HG03558 (cell line): Measurements from ENCODE around the gene SLC1A4.
A peak's percentile ranks its signal among the peaks of the same experiment; 100 is the strongest.
"Not testable (repeated sequence)": the region's sequence is repeated elsewhere in the genome, so short reads cannot be mapped to it uniquely, and the experiment has no call there.

Experiments used
- ATAC-seq: cut with Tn5 transposase; IDR thresholded peaks from one replicate; pipeline ENCODE4 v1.9.1; 2021; ENCODE audit warnings: moderate number of reproducible peaks; ENCODE audit not compliant: unreplicated experiment; ENCODE audit errors: extremely low read depth

The SLC1A4 gene

DNA sequence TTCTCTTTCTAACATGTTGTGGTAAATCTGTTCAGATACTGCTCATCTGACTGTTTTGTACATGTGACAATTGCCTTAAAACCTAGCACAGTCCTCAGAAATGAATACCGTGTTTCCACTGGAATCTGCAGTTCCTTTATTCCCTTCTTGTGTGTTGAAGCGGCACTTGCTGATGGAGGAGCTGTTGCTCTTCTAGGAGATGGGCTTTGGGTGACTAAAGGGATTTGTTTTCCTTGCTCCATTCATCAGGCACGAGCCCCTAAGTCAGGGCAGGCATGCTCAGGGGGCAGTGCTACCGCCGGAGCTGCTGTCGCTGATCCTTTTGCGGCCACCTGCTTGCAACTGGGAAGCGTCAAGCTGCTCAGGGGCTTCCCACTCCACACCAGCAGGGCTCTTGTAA, 34.5 kb downstream of the SLC1A4 start:
- ATAC-seq = no peak

DNA sequence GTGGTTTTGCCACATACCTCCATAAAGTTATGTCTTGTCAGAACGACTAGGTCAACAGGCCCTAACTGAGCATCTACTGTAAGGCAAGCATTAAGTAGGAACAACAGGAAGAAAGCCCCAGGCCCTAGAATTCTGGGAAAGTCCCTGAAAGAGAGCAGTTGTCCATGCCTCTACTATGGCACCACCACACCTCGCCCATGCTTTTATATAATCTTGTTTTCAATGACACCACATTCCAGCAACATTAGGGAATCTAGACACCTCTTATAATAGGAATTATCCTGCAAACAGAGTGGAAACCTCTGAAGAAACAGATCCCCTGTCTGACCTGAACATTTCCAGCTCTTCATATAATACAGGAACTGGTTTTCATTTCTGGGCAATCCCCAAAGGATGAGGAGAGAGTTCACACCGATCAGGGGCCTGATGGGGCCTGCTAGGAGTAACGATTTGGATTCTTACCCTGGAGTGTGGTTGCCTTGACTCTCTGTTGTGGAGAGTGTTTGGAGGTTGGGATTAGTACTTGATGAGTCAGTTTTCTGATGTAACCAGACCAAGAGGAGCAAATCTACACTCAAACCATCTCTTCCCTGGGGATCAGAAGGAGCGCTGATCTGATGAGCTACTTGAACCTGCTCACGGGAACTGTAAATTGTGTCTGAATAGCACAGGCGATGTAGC, 35.1 kb downstream of the SLC1A4 start:
- no peak for ATAC-seq

DNA sequence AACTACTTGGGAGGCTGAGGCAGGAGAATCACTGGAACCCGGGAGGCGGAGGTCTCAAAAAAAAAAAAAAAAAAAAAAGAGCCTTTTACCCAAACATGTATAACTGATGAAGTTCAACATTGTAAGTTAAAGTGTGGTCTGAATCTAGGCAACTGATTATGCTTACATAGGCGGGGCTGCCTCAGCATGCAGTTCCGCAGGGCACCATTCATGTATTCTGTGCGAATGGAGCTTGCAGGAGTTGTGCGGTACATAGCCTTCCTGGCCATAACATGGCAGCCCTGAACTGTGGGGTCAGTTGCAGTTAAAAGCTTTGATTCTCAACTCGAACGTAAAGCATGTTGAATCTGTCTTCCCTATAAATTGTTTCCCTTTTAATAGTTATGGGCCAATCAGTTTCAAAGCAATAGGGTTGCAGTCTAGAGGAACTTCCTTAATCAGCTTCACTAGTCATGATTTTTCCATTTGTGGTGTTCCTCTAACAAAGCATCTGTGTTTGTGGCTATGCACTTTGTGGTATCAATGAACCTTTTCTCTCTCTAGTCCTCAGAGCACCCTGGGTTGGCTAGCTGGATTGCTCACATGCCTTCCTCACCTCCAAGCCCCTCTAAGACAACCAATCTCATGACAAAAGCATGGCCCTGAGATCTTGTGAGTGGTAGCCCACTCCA, 36.4 kb downstream of the SLC1A4 start:
- no peak for ATAC-seq

DNA sequence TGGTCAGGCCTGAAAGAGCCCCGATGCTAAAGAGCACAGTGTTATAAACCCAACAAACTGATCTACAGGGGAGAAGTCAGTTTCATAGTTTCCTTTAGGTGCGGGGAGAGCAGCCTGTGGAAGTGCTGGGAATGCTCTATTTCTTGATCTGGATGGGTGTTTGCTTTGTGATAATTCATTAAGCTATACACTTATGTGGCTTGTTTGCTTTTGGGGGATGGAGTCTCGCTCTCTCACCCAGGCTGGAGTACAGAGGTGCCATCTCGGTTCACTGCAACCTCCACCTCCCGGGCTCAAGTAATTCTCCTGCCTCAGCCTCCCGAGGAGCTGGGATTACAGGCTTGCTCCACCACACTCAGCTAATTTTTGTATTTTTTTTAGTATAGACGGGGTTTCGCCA, 37.0 kb downstream of the SLC1A4 start:
- ATAC-seq = no peak

DNA sequence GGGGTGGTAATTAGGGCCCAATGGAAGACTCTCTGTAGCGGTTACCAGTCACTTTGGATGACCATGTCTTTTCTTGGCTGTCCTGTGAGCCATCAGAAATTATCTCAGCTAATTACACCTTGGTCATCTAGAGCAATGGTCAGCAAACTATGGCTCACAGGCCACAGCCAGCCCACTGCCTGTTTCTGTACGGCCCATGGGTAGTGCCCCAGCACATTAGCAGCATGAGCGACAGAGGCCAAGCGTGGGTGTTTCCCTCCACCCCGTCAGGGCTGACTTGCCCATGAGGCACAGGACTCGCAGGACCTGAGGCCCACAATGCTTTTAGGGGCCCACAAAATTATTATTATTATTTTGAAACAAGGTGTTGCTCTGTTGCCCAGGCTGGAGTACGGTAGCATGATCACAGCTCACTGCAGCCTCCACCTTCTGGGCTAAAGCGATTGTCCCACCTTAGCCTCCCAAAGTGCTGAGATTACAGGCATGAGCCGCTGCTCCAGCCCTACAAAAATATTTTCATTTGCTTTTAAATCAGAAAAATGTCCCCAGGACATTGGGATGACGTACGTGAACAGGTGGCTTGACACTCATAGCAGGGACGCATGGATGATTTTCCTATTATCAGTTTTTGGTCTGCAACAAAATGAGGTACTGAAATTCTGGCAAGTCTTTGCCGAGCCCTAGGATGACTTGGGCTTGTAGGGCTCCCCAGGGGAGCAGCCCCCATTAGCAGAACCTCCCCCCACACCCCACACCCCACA, 37.7 kb downstream of the SLC1A4 start:
- no peak for ATAC-seq

DNA sequence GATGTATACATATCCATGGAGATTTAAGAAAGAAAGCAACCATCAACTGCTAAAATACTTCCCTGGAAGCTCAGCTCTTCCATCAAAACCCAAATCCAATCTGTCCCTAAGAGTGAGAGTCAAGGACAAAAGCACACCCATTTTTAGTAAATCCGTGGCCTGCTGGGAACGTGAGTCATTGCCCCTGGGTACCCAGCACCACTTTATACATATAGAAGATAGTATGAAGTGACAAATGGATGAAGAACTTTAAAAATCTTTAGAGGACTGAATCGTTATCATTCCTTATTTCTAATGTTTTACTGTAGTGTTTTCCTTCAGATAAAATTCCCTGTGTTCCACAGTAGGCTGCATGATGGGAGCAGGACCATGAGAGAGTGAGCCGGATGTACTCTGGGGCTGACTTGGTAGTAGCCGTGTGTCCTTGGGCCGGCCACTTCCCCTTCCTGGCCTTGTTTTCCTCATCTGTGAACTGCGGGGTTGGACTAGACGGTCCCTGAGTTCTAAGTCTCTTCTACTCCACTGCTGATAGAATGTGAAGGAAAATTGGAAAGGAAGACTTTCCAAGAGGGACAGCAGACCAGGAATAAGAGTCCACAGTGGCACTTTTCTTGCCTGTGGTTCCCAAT, 38.5 kb downstream of the SLC1A4 start:
- no peak for ATAC-seq

DNA sequence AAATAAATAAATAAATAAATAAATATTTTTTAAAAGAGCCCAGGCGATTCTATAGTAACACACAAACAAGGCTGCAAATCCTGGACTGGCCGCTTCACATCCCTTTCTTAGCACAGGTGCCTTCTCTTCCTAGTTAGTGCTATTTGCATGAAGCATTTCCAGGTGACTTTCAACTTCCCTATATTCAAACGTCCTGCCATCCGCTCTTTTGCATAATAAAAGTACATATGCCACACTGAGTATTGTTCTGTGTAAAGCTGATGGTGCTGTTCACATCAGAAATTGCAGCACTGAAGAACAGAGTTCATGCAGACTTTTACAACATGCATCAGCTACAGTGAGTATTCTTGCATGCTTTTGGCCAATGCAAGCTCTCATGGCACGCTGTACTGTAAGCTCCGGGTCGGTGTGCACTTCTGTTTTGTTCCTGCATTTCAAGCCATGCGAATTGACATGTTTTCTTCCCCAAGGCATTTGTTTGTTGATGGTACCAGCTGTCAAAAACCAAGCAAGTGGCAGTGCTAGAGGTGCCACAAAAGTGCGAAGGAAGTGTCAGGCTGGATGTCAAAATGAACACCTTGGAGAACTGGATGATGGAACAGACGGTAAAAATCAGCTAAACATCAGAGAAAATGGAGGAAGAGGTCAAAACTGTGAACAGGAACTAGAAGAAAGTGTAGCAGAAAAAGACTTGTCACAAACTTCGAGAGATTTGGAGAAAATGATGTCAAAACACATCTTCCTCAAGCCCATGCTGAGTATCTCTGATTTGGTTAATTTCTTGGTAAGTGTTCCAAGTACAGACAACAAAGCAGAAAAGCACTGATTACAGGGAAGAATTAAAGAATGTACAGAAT, 41.5 kb downstream of the SLC1A4 start:
- ATAC-seq = no peak

DNA sequence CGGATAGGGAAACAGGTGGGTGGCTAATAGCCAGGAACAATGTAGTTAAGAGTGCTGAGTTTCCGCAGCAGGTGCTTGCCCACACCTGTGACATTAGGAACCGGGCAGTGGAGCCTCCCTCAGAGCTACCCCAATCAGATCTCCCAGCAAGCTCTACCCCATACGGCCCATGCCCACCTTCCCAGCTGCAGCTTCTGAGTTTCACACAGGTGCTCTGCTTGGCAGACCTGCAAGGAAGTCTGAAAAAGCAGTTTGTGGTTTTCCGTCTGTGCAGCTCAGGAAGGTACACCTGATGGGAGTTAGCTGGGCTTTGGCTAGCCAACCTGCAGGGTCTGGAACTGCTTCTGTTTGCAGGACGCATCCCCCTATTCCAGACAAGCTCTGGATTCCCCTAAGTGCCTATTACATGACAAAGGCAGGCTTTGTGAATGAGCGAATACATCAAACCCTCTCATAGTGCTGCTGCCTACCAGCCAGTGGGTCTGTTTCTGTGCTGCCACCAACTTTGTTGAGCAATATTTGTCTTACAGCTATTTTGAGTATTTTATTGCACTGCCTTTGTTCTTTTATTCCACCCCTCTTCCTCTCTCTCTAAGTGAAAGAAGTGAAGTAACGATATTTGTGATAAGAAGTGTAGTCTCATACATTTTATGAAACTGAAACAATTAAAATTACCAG, 42.3 kb downstream of the SLC1A4 start:
- ATAC-seq = no peak

DNA sequence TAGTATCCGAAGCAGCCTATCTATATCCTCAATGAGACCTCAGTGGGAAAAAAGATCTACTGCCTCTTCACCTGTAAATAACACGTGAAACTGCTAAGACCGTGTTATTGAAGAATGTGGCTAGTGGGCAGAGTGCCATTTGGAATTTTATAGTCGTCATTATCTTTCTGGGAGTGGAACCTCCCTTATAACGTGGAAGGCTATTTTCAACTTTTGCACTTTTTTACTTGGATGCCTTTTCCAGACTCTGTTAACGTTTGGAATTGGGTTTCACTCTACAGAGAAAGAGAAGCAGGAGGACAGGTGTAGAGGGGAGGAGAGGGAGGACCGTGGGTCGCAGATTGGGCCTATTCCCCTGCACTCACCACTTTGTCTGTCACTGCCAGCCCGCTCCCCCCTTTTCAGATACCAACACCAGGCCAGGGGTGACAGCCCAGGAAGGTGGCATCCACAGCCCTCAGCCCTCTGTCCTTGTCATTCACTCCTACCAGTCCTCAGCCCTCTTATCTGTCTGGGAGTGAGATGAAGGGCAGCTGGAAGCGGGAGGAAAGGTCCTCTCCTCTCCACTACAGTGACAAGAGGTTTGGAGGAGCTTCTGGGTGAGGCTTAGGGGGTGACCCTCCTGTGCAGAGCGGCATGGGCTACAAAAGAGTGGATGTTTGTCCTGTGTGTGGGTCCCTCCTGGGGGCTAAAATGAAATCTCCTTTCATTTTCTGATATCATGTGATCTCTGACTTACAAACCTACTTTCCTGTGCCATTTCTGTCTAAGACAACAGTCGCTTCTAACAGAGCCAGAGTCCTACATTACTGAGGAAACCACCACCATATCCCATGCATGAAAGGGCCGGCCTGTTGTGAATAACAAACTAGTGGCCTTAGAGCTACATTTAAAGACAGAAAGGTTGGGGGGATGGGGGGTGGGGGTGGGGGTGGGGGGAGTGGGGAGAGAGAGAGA, 43.1 kb downstream of the SLC1A4 start:
- no peak for ATAC-seq

DNA sequence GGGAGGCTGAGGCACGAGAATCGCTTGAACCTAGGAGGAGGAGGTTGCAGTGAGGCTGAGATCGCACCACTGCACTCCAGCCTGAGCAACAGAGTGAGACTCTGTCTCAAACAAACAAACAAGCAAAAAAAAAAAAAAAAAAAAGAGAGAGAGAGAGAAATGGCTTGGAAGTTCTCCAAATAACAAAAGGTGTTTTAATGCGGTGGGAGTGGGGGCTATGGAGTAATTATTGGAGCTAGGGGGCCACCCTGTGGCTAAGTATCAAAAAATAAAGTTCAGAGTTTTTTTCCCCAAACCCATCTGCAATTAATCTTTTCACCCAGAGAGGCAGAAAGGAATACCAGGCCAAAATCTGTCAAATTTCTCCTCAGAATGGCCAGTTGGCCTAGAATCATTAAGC, 44.0 kb downstream of the SLC1A4 start:
- no peak for ATAC-seq

DNA sequence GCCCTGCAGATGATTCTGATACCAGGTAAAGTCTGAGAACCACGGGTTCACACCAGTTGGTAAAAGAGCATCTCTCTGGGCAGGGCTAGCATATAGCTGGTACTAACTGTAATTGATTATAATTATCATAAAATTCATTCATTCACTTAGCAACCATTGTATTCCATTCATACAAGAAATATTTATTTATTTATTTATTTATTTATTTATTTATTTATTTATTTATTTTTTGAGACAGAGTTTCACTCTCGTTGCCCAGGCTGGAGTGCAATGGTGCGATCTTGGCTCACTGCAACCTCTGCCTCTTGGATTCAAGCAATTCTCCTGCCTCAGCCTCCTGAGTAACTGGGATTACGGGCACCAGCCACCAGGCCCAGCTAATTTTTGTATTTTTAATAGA, 44.5 kb downstream of the SLC1A4 start:
- ATAC-seq = not testable (repeated sequence)

DNA sequence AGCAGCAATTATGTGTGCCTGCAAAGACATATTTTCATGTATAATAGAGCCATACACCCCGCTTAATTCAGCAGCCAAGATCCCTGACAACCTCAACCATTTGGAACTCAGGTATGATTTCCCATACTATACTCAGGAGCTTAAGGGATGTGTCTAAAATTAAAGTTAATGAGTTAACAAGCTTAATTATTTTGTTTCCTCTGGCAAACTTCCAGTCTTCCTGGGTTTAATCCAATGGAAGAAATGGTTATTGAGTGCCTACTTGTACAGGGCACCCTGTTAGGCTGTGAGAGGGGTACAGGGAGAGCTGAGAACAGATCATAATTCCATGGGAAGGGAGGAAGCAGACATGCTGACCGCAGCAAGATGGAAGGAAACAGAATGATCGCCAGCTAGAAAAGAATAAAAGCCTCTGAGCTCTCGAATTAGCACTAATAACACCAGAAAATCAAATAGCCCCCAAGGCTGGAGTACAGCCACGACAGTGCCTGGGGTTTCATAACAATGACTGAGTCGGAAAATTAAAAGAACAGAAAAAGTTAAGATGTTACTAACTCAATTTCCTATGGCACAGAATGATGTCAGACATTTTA, 46.2 kb downstream of the SLC1A4 start:
- no peak for ATAC-seq

DNA sequence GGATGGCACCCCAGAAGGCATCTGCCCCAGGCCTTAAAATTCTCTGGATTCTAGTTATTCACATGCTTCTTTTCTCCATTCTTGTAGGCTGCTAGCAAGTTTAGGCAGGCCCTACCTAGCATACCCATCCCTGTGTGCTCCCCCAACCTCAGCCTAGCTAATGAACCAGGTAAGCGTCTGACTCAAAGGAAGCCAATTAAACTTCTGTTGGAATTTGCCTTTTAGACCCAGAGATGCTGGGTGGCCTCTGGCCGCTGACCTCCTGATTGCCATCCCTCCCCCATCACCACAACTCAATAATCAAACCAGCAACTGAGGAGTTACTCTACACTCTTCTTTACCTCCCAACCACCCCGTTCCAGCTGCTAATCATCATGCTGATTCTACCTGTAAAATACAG, 48.0 kb downstream of the SLC1A4 start:
- no peak for ATAC-seq

DNA sequence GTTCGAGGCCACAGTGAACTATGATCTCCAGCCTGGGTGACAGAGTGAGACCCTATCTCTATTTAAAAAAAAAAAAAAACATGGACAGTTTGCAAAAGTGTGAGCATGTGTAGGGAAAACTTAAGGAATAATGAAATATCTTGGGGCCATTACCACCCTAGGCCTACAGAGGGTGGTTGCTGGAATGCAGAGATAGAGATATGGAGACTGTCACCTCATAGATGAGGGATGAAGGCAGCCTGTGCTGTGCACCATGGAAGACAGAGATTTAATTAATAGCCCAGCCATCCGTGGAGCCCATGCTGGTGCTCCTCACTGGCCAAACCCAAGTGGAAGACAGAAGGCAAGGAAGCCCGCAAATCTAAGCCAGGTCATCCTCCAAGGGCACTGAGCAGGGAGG, 50.4 kb downstream of the SLC1A4 start:
- ATAC-seq = no peak

DNA sequence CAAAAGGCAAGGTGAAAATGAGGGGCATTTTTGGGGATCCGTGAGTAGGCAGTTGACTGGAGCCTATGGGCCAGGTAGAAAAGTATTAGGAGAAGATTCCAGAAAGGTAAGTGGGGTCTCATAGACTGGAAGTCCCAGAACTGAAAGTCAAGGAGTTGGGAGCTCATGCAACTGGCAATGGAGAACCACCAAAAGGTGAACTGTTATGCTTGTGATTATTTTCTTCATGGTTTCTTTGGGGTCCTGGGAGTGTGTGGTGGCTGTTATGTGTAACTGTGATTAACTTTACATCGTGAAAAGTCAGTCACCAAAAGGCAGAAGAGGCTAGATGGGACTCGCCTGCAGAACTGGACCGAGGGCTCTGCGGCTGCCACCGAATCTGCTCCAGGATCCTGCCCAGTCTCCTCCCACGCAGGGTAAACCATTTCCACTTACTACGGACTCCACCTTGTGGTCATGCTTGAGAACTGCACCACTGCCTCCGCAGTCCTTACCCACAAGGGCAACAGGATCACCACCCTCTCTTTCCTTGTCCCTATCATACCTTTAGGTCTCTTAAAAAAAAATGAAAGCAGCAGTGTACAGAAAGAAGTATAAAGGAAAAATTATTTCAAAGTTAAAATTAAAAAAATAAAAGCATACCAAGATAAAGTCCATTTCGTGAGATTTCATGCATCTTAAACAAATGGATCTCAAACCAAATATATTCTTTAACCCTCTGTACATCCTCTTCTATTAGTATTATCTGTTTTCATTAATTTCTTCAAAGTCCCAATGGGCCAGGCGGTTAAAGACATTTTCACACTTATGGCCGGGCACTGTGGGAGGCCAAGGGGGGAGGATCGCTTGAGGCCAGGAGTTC, 51.4 kb downstream of the SLC1A4 start:
- peak; percentile 62 for ATAC-seq

DNA sequence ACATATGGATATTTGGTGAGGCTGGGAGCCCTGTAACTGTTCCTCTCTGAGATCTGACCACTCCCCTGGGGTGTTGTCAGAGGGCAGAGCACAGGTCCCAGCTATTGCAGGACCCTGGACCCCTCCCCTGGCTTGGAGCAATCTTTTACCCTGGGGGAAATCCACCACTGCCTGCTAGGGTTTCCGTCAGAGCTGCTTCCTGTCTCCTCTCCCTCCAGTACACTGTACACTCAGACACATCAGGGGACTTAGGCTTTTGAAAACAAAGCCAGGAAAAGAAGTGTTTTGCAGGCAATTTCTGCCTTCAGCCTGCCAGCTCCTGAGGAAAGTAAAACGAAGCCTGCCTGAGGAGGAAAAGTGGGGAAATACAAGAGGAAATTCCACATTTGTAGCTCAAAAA, 53.8 kb downstream of the SLC1A4 start:
- no peak for ATAC-seq

DNA sequence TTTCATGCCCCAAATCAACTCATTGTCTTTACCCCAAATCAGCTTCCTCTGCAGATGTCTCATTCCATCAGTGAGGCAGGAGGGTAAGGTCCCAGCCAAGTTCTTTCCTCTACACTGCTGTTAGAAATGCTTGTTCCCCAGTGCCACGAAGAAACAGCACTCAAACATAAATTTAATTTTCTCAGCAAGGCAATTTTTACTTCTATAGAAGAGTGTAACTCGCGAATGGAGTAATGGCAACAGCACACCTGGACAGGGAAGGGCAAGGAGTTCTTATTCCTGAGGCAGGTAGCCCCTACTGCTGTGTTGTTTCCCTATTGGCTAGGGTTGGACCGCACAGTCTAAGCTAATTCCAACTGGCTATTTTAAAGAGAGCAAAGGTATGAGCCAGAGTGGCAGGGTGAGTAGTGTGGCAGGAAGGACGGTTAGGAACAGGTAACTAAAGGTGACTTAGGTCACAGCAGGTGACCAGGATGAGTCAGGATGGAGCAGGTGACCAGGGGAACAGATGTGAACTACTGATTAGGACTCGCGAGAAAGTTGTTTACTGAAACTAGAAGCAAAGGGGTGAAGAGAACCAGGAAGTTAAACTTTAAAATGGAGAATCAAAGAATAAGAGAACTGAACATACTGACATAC, 55.0 kb downstream of the SLC1A4 start:
- no peak for ATAC-seq
